KOPT-K1 (cell line): ENCODE data around the gene USP35.
"Not testable (repeated sequence)": the region's sequence is repeated elsewhere in the genome, so short reads cannot be mapped to it uniquely, and the experiment has no call there.

ENCODE experiments used
- H3K27ac ChIP-seq: fragments of 200-600 bp; sonication (generic); 2 replicates; pipeline ENCODE4 v1.5.1; 2016; ENCODE audit warnings: antibody characterized with exemption, mild to moderate bottlenecking, low read depth, low read length; ENCODE audit not compliant: poor library complexity, severe bottlenecking
- H3K36me3 ChIP-seq: fragments of 200-600 bp; sonication (generic); 2 replicates; pipeline ENCODE4 v1.5.1; 2017; ENCODE audit warnings: antibody characterized with exemption, mild to moderate bottlenecking, low read length, moderate library complexity; ENCODE audit not compliant: insufficient read depth
- H3K9me3 ChIP-seq: fragments of 200-600 bp; sonication (generic); 2 replicates; pipeline ENCODE4 v1.5.1; 2017; ENCODE audit warnings: antibody characterized with exemption, low read length, mild to moderate bottlenecking; ENCODE audit not compliant: insufficient read depth, poor library complexity, severe bottlenecking

The USP35 gene

GRCh38 chr11:78224506-78224905, 35.8 kb downstream of the USP35 start:
- no peaks in the 10 kb centered on the region for H3K9me3 ChIP-seq
- peaks cover 99% of the 10 kb centered on the region for H3K36me3 ChIP-seq
- H3K27ac ChIP-seq: peak overlapping the region; percentile 0

GRCh38 chr11:78224906-78225420, 36.2 kb downstream of the USP35 start:
- Histone ChIP-seq H3K9me3 (no peaks in the 10 kb centered on the region), H3K36me3 (peaks cover 99% of the 10 kb centered on the region), H3K27ac (peak overlapping the region; percentile 0)

GRCh38 chr11:78226684-78227680, 38.3 kb downstream of the USP35 start:
- H3K9me3 ChIP-seq: no peaks in the 10 kb centered on the region
- H3K27ac ChIP-seq: peak overlapping the region; percentile 16
- H3K36me3 ChIP-seq: peaks cover 99% of the 10 kb centered on the region

GRCh38 chr11:78227921-78228320, 39.2 kb downstream of the USP35 start:
- Histone ChIP-seq H3K9me3 (no peaks in the 10 kb centered on the region), H3K36me3 (peaks cover 100% of the 10 kb centered on the region), H3K27ac (peak overlapping the region; percentile 64)

- no peaks in the 10 kb centered on the region for H3K9me3 ChIP-seq
- H3K36me3 ChIP-seq: peaks cover 100% of the 10 kb centered on the region
- H3K27ac ChIP-seq: peak overlapping the region; percentile 64
These were observed 39.7 kb downstream of the USP35 start for GRCh38 chr11:78228467-78228866.

GRCh38 chr11:78229106-78229505, 40.4 kb downstream of the USP35 start:
- peak overlapping the region; percentile 64 for H3K27ac ChIP-seq
- no peaks in the 10 kb centered on the region for H3K9me3 ChIP-seq
- H3K36me3 ChIP-seq: peaks cover 100% of the 10 kb centered on the region

GRCh38 chr11:78230161-78230877, 41.6 kb downstream of the USP35 start:
- H3K27ac ChIP-seq: peak overlapping the region; percentile 64
- H3K36me3 ChIP-seq: peaks cover 100% of the 10 kb centered on the region

GRCh38 chr11:78231962-78232501, 43.3 kb downstream of the USP35 start:
- peaks cover 100% of the 10 kb centered on the region for H3K36me3 ChIP-seq
- no peaks in the 10 kb centered on the region for H3K9me3 ChIP-seq
- H3K27ac ChIP-seq: no peak overlapping the region

More at GRCh38 chr11:78230161-78230877, 41.6 kb downstream of the USP35 start:
- H3K9me3 ChIP-seq: no peaks in the 10 kb centered on the region

GRCh38 chr11:78233046-78233445, 44.3 kb downstream of the USP35 start:
- peaks cover 100% of the 10 kb centered on the region for H3K36me3 ChIP-seq
- not testable (repeated sequence) for H3K27ac ChIP-seq

GRCh38 chr11:78234006-78234405, 45.3 kb downstream of the USP35 start:
- H3K9me3 ChIP-seq: no peaks in the 10 kb centered on the region
- H3K27ac ChIP-seq: no peak overlapping the region
- peaks cover 100% of the 10 kb centered on the region for H3K36me3 ChIP-seq

More at GRCh38 chr11:78233046-78233445, 44.3 kb downstream of the USP35 start:
- H3K9me3 ChIP-seq: not testable (repeated sequence)

- H3K9me3 ChIP-seq: peaks cover 10% of the 10 kb centered on the region
These were observed 48.8 kb downstream of the USP35 start for GRCh38 chr11:78237293-78238046.

GRCh38 chr11:78239781-78240180, 51.1 kb downstream of the USP35 start:
- H3K9me3 ChIP-seq: peaks cover 10% of the 10 kb centered on the region
- peaks cover 99% of the 10 kb centered on the region for H3K36me3 ChIP-seq
- no peak overlapping the region for H3K27ac ChIP-seq

More at GRCh38 chr11:78237293-78238046, 48.8 kb downstream of the USP35 start:
- Histone ChIP-seq H3K27ac (no peak overlapping the region), H3K36me3 (peaks cover 99% of the 10 kb centered on the region)

GRCh38 chr11:78241475-78241874, 52.8 kb downstream of the USP35 start:
- peaks cover 99% of the 10 kb centered on the region for H3K36me3 ChIP-seq
- H3K9me3 ChIP-seq: peaks cover 10% of the 10 kb centered on the region
- H3K27ac ChIP-seq: no peak overlapping the region

GRCh38 chr11:78244080-78244479, 55.4 kb downstream of the USP35 start:
- peaks cover 100% of the 10 kb centered on the region for H3K36me3 ChIP-seq

More at GRCh38 chr11:78244080-78244479, 55.4 kb downstream of the USP35 start:
- Histone ChIP-seq H3K9me3 (peaks cover 10% of the 10 kb centered on the region), H3K27ac (peak overlapping the region; percentile 19)
